Upper lobe of right lung (tissue), 1 donor: Measurements from ENCODE around the gene TAOK3. TPM values are rescaled to one million over a fixed set of nuclear protein-coding genes. Genes with fewer than 3 reads are reported as not detected.
"Not testable (repeated sequence)": the region's sequence is repeated elsewhere in the genome, so short reads cannot be mapped to it uniquely, and the experiment has no call there.

Experiments
- ATAC-seq: fragments of 200-7000 bp; cut with Tn5 transposase; one replicate; pipeline ENCODE4 v1.9.1; 2020; ENCODE audit warnings: mild to moderate bottlenecking, moderate library complexity
- DNase-seq: peaks from one replicate; pipeline ENCODE4 v3.0.0-alpha.2; 2020
- H3K27ac ChIP-seq: fragments of 200-600 bp; one replicate; pipeline ENCODE4 v1.8.0; 2022
- H3K27me3 ChIP-seq: fragments of 200-600 bp; one replicate; pipeline ENCODE4 v1.8.0; 2022; ENCODE audit warnings: mild to moderate bottlenecking
- H3K36me3 ChIP-seq: fragments of 200-600 bp; one replicate; pipeline ENCODE4 v1.8.0; 2022
- H3K4me1 ChIP-seq: fragments of 200-600 bp; one replicate; pipeline ENCODE4 v1.8.0; 2022
- H3K4me3 ChIP-seq: fragments of 200-600 bp; one replicate; pipeline ENCODE4 v1.8.0; 2022; ENCODE audit warnings: mild to moderate bottlenecking
- H3K9me3 ChIP-seq: fragments of 200-600 bp; one replicate; pipeline ENCODE4 v1.8.0; 2022
- CTCF ChIP-seq: fragments of 200-600 bp; IDR thresholded peaks from one replicate; pipeline ENCODE4 v1.8.0; 2022; ENCODE audit warnings: antibody characterized with exemption
- intact Hi-C: fragments of 100-400 bp; cut with DNase I; formaldehyde crosslinking; loops from one replicate; pipeline ENCODE4 v1.11.0; 2022
- total RNA-seq: library from RNA; stranded (reverse); fragmentation: NEBNext Ultra II Directional; extraction: Animal tissue kit (Norgen Biotek cat#: 25700); gene quantifications from one replicate; pipeline ENCODE4 v1.2.1, GENCODE V29; 2021
- donor health status: DM: no; HTN: yes; CAD: no; lungs with severe emphysema.

The TAOK3 gene
- total RNA-seq, 1 donor from 2014 or later, result 64.1 TPM

GRCh38 chr12:118315821-118316220, 56.9 kb downstream of the TAOK3 start:
- H3K36me3 ChIP-seq, result no peaks in the 10 kb centered on the region
- H3K27ac ChIP-seq, result no peak overlapping the region
- H3K4me3 ChIP-seq, result no peak overlapping the region
- no peaks in the 10 kb centered on the region for H3K9me3 ChIP-seq
- peaks cover 8% of the 10 kb centered on the region for H3K4me1 ChIP-seq
- intact Hi-C loops, result no loop called here
- DNase-seq (no peak), ATAC-seq (no peak)
- H3K27me3 ChIP-seq, result no peaks in the 10 kb centered on the region
- no peak for TF ChIP-seq CTCF

- DNase-seq (no peak), ATAC-seq (no peak)
- Histone ChIP-seq H3K36me3 (no peaks in the 10 kb centered on the region), H3K27ac (no peak overlapping the region), H3K4me3 (no peak overlapping the region), H3K4me1 (peaks cover 11% of the 10 kb centered on the region), H3K9me3 (no peaks in the 10 kb centered on the region), H3K27me3 (no peaks in the 10 kb centered on the region)
- no peak for TF ChIP-seq CTCF
- intact Hi-C loops, result no loop called here
Observed at GRCh38 chr12:118312578-118312977, 60.1 kb downstream of the TAOK3 start.

- H3K4me3 ChIP-seq, result no peak overlapping the region
- DNase-seq, result no peak
- intact Hi-C loops, result no loop called here
- no peaks in the 10 kb centered on the region for H3K27me3 ChIP-seq
- H3K4me1 ChIP-seq, result peaks cover 20% of the 10 kb centered on the region
- H3K36me3 ChIP-seq, result no peaks in the 10 kb centered on the region
- H3K9me3 ChIP-seq, result no peaks in the 10 kb centered on the region
- no peak for TF ChIP-seq CTCF
- H3K27ac ChIP-seq, result no peak overlapping the region
- no peak for ATAC-seq
Observed at GRCh38 chr12:118311666-118312065, 61.0 kb downstream of the TAOK3 start.

GRCh38 chr12:118310320-118310719, 62.4 kb downstream of the TAOK3 start:
- ATAC-seq, result no peak
- intact Hi-C loops, result no loop called here

GRCh38 chr12:118308006-118308405, 64.7 kb downstream of the TAOK3 start:
- H3K9me3 ChIP-seq, H3K36me3 ChIP-seq, ATAC-seq, DNase-seq, H3K27ac ChIP-seq, H3K4me3 ChIP-seq, intact Hi-C loops, H3K27me3 ChIP-seq: not testable (repeated sequence)
- peaks cover 20% of the 10 kb centered on the region for H3K4me1 ChIP-seq

More at GRCh38 chr12:118310320-118310719, 62.4 kb downstream of the TAOK3 start:
- Histone ChIP-seq H3K36me3 (no peaks in the 10 kb centered on the region), H3K4me1 (peaks cover 21% of the 10 kb centered on the region), H3K4me3 (no peak overlapping the region), H3K27ac (no peak overlapping the region), H3K27me3 (no peaks in the 10 kb centered on the region), H3K9me3 (no peaks in the 10 kb centered on the region)
- no peak for DNase-seq
- no peak for TF ChIP-seq CTCF

GRCh38 chr12:118307069-118307954, 65.4 kb downstream of the TAOK3 start:
- Histone ChIP-seq H3K27ac (no peak overlapping the region), H3K27me3 (no peaks in the 10 kb centered on the region), H3K4me3 (peak overlapping the region; percentile 2), H3K9me3 (no peaks in the 10 kb centered on the region), H3K4me1 (peaks cover 18% of the 10 kb centered on the region), H3K36me3 (no peaks in the 10 kb centered on the region)
- intact Hi-C loops, result no loop called here
- no peak for TF ChIP-seq CTCF
- DNase-seq, result no peak
- peak; percentile 63 for ATAC-seq
